Measurements from ENCODE around the gene ZNF506.

DNA sequence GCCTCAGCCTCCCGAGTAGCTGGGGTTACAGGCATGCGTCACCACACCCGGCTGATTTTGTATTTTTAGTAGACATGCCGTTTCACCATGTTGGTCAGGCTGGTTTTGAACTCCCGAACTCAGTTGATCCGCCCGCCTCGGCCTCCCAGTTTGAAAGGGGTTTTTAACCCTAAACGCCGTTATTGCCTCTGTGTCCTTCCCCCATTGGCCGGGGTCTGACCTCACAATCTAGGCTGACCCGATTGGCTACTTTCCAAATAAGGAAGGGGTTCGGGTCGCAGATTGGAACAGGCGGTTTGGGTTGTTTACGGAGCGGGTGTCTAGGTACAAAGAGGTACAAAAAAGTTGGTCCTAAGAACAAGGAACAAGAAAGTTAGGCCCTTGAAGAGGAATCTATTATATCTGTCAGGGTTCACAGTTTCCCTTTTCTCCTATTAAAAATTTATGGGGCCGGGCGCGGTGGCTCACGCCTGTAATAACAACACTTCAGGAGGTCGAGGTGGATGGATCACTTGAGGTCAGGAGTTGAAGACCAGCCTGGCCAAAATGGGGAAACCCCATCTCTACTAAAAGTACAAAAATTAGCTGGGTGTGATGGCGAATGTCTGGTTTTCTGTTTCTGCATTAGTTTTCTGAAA is 45.2 kb upstream of the ZNF506 start:
- no peak for TF ChIP-seq CTCF (conservative IDR thresholded peaks at IDR 0.05; ENCODE audit: low read depth in 2 of 2)
- TF ChIP-seq EZH2phosphoT487 (IDR thresholded peaks at IDR 0.05; ENCODE audit: unreplicated experiment): no peak
- peak; percentile 85 for TF ChIP-seq POLR2AphosphoS5 (IDR thresholded peaks at IDR 0.05; ENCODE audit: low read depth)
- no peak for TF ChIP-seq EZH2 (IDR thresholded peaks at IDR 0.05; ENCODE audit: low read depth, unreplicated experiment)
- TF ChIP-seq, protein P1, sequence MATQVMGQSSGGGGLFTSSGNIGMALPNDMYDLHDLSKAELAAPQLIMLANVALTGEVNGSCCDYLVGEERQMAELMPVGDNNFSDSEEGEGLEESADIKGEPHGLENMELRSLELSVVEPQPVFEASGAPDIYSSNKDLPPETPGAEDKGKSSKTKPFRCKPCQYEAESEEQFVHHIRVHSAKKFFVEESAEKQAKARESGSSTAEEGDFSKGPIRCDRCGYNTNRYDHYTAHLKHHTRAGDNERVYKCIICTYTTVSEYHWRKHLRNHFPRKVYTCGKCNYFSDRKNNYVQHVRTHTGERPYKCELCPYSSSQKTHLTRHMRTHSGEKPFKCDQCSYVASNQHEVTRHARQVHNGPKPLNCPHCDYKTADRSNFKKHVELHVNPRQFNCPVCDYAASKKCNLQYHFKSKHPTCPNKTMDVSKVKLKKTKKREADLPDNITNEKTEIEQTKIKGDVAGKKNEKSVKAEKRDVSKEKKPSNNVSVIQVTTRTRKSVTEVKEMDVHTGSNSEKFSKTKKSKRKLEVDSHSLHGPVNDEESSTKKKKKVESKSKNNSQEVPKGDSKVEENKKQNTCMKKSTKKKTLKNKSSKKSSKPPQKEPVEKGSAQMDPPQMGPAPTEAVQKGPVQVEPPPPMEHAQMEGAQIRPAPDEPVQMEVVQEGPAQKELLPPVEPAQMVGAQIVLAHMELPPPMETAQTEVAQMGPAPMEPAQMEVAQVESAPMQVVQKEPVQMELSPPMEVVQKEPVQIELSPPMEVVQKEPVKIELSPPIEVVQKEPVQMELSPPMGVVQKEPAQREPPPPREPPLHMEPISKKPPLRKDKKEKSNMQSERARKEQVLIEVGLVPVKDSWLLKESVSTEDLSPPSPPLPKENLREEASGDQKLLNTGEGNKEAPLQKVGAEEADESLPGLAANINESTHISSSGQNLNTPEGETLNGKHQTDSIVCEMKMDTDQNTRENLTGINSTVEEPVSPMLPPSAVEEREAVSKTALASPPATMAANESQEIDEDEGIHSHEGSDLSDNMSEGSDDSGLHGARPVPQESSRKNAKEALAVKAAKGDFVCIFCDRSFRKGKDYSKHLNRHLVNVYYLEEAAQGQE (IDR thresholded peaks at IDR 0.05; ENCODE audit: unreplicated experiment): no peak
- TF ChIP-seq JUNB (IDR thresholded peaks at IDR 0.05; ENCODE audit: unreplicated experiment): no peak
- peak; percentile 43; the same call in 1 of the 2 replicates for TF ChIP-seq CREB1 (CRISPR knock-in tag; IDR thresholded peaks at IDR 0.05; ENCODE audit: low read depth)

All from GM23338 (cell line).